Loucy (cell line): ENCODE data around the gene B9D2.

Experiments
- H2AFZ ChIP-seq: fragments of 200-600 bp; sonication (generic); 2 replicates; pipeline ENCODE4 v1.6.0; 2016; ENCODE audit warnings: antibody characterized with exemption, mild to moderate bottlenecking, low read length, moderate library complexity
- H3F3A ChIP-seq: fragments of 200-600 bp; 2 replicates; pipeline ENCODE4 v1.6.0; 2016; ENCODE audit warnings: antibody characterized with exemption, low read depth, mild to moderate bottlenecking
- H3K27me3 ChIP-seq: fragments of 200-600 bp; sonication (generic); 2 replicates; pipeline ENCODE4 v1.6.1; 2014; ENCODE audit warnings: low read length, mild to moderate bottlenecking; ENCODE audit not compliant: insufficient read depth, poor library complexity, severe bottlenecking
- H3K36me3 ChIP-seq: fragments of 200-600 bp; sonication (generic); 2 replicates; pipeline ENCODE4 v1.6.1; 2016; ENCODE audit warnings: low read length; ENCODE audit not compliant: insufficient read depth
- H3K4me1 ChIP-seq: fragments of 200-600 bp; sonication (generic); 2 replicates; pipeline ENCODE4 v1.5.1; 2014; ENCODE audit warnings: low read length, mild to moderate bottlenecking; ENCODE audit not compliant: insufficient read depth, poor library complexity, severe bottlenecking
- H3K4me2 ChIP-seq: fragments of 200-600 bp; sonication (generic); 2 replicates; pipeline ENCODE4 v1.6.0; 2014; ENCODE audit warnings: antibody characterized with exemption, low read length, low read depth, mild to moderate bottlenecking; ENCODE audit not compliant: poor library complexity, severe bottlenecking
- H3K4me3 ChIP-seq: fragments of 200-600 bp; sonication (generic); 2 replicates; pipeline ENCODE4 v1.5.1; 2014; ENCODE audit warnings: low read length, mild to moderate bottlenecking, mixed read lengths; ENCODE audit not compliant: poor library complexity, severe bottlenecking
- H3K79me2 ChIP-seq: fragments of 200-600 bp; sonication (generic); 2 replicates; pipeline ENCODE4 v1.6.1; 2014; ENCODE audit warnings: low read length; ENCODE audit not compliant: insufficient read depth
- H3K9ac ChIP-seq: fragments of 200-600 bp; sonication (generic); 2 replicates; pipeline ENCODE4 v1.6.0; 2014; ENCODE audit warnings: mild to moderate bottlenecking, low read depth, low read length, moderate library complexity; ENCODE audit not compliant: poor library complexity, severe bottlenecking
- H3K9me2 ChIP-seq: fragments of 200-600 bp; sonication (generic); replicated peaks from 2 replicates; pipeline ENCODE4 v1.6.1; 2016; ENCODE audit warnings: low read depth, low read length, mixed read lengths
- H3K9me3 ChIP-seq: fragments of 200-600 bp; sonication (generic); 2 replicates; pipeline ENCODE4 v1.6.1; 2014; ENCODE audit warnings: mild to moderate bottlenecking, antibody characterized with exemption, low read length, low read depth; ENCODE audit not compliant: insufficient read depth
- H4K20me1 ChIP-seq: fragments of 200-600 bp; sonication (generic); 2 replicates; pipeline ENCODE4 v1.6.0; 2014; ENCODE audit warnings: antibody characterized with exemption, low read length, mild to moderate bottlenecking; ENCODE audit not compliant: insufficient read depth, poor library complexity, severe bottlenecking
- CTCF ChIP-seq: fragments of 200-600 bp; sonication (generic); conservative IDR thresholded peaks from 2 replicates; pipeline ENCODE4 v1.5.1; 2014; ENCODE audit warnings: mild to moderate bottlenecking, antibody characterized with exemption, low read length
- EZH2phosphoT487 ChIP-seq: fragments of 200-600 bp; IDR thresholded peaks from 2 replicates; pipeline ENCODE4 v1.6.1; 2018; ENCODE audit warnings: antibody characterized with exemption, mild to moderate bottlenecking, moderate library complexity, borderline replicate concordance

Gene B9D2

GRCh38 chr19:41363753-41364523 is at the start of gene B9D2:
B9D2 (minus strand) TSS chr19:41364149; CDS start chr19:41363519, 630 bp downstream.
- Histone ChIP-seq H3K4me3 (peak within 1 kb of the TSS; percentile 84), H3K4me2 (peak within 1 kb of the TSS; percentile 88), H3K9me2 (no peaks in the 10 kb centered on the region), H3K36me3 (no peaks in the 10 kb centered on the region), H3K9me3 (no peaks in the 10 kb centered on the region), H3K79me2 (peaks cover 21% of the 10 kb centered on the region), H3K27me3 (no peaks in the 10 kb centered on the region), H4K20me1 (no peaks in the 10 kb centered on the region), H2AFZ (peak within 1 kb of the TSS; percentile 85), H3K4me1 (peaks cover 18% of the 10 kb centered on the region), H3K9ac (peak within 1 kb of the TSS; percentile 90), H3F3A (no peaks in the 10 kb centered on the region)
- no peak for TF ChIP-seq CTCF
- no peak for TF ChIP-seq EZH2phosphoT487

- Histone ChIP-seq H3K4me1 (no peaks in the 10 kb centered on the region), H3K27me3 (no peaks in the 10 kb centered on the region), H3K4me3 (no peak overlapping the region), H3K9ac (no peak overlapping the region), H3K79me2 (no peaks in the 10 kb centered on the region), H3K9me2 (no peaks in the 10 kb centered on the region), H3F3A (no peaks in the 10 kb centered on the region), H4K20me1 (no peaks in the 10 kb centered on the region), H3K36me3 (peaks cover 5% of the 10 kb centered on the region; the same call in 1 of the 2 replicates), H3K4me2 (no peak overlapping the region), H2AFZ (no peak overlapping the region), H3K9me3 (no peaks in the 10 kb centered on the region)
- TF ChIP-seq EZH2phosphoT487 (no peak), CTCF (no peak)
Observed at GRCh38 chr19:41412953-41413352, 49.0 kb upstream of the B9D2 start.

- Histone ChIP-seq H2AFZ (no peak overlapping the region), H3K4me1 (no peaks in the 10 kb centered on the region), H3K9me2 (no peaks in the 10 kb centered on the region), H3K36me3 (peaks cover 5% of the 10 kb centered on the region; the same call in 1 of the 2 replicates), H3K4me2 (no peak overlapping the region), H3K79me2 (no peaks in the 10 kb centered on the region), H3K9me3 (no peaks in the 10 kb centered on the region), H3K27me3 (no peaks in the 10 kb centered on the region), H4K20me1 (no peaks in the 10 kb centered on the region), H3K4me3 (no peak overlapping the region), H3K9ac (no peak overlapping the region), H3F3A (no peaks in the 10 kb centered on the region)
- TF ChIP-seq CTCF: no peak
Observed at GRCh38 chr19:41411968-41412265, 48.0 kb upstream of the B9D2 start.
